Measurements from ENCODE around the gene PPIL1. TPM values are rescaled to one million over a fixed set of nuclear protein-coding genes. Genes with fewer than 3 reads are reported as not detected.

PPIL1 gene
- total RNA-seq, 6 experiments from 2014 or later: 36.1 to 46.8 (median 39.6) TPM

- Mint-ChIP-seq H3K4me3 (no peak overlapping the region), H3K27me3 (ENCODE audit: insufficient read depth) (peaks cover 26% of the 10 kb centered on the region), H3K27ac (no peak overlapping the region), H3K36me3 (ENCODE audit: low read depth) (no peaks in the 10 kb centered on the region), H3K9me3 (no peaks in the 10 kb centered on the region), H3K4me1 (ENCODE audit: low read depth) (peaks cover 7% of the 10 kb centered on the region)
- no peak for TF ChIP-seq CTCF (IDR thresholded peaks at IDR 0.05)
- DNase-seq: no peak
Observed at GRCh38 chr6:36837686-36838085, 36.9 kb downstream of the PPIL1 start.

- H3K4me1 Mint-ChIP-seq (ENCODE audit: low read depth): peaks cover 7% of the 10 kb centered on the region
- DNase-seq: no peak
- H3K9me3 Mint-ChIP-seq: no peaks in the 10 kb centered on the region
- no peak overlapping the region for H3K4me3 Mint-ChIP-seq
- no peaks in the 10 kb centered on the region for H3K36me3 Mint-ChIP-seq (ENCODE audit: low read depth)
- TF ChIP-seq CTCF (IDR thresholded peaks at IDR 0.05): no peak
- peaks cover 26% of the 10 kb centered on the region for H3K27me3 Mint-ChIP-seq (ENCODE audit: insufficient read depth)
- no peak overlapping the region for H3K27ac Mint-ChIP-seq
Observed at GRCh38 chr6:36837022-36837339, 37.6 kb downstream of the PPIL1 start.

- Mint-ChIP-seq H3K9me3 (no peaks in the 10 kb centered on the region), H3K4me1 (ENCODE audit: low read depth) (peaks cover 7% of the 10 kb centered on the region)
- DNase-seq: no peak
Observed at GRCh38 chr6:36836111-36837021, 38.2 kb downstream of the PPIL1 start.

GRCh38 chr6:36834576-36835341 is 39.8 kb downstream of the PPIL1 start:
- Mint-ChIP-seq H3K27ac (no peak overlapping the region), H3K4me1 (ENCODE audit: low read depth) (no peaks in the 10 kb centered on the region), H3K9me3 (no peaks in the 10 kb centered on the region), H3K36me3 (ENCODE audit: low read depth) (no peaks in the 10 kb centered on the region), H3K27me3 (ENCODE audit: insufficient read depth) (peaks cover 29% of the 10 kb centered on the region), H3K4me3 (no peak overlapping the region)
- TF ChIP-seq CTCF (IDR thresholded peaks at IDR 0.05): no peak
- no peak for DNase-seq

More at GRCh38 chr6:36836111-36837021, 38.2 kb downstream of the PPIL1 start:
- H3K4me3 Mint-ChIP-seq: no peak overlapping the region
- H3K36me3 Mint-ChIP-seq (ENCODE audit: low read depth): no peaks in the 10 kb centered on the region
- H3K27ac Mint-ChIP-seq: no peak overlapping the region
- TF ChIP-seq CTCF (IDR thresholded peaks at IDR 0.05): 0 out of 2 replicates have a peak, but pooled peaks have one; percentile 18
- peaks cover 26% of the 10 kb centered on the region for H3K27me3 Mint-ChIP-seq (ENCODE audit: insufficient read depth)

- Mint-ChIP-seq H3K27ac (no peak overlapping the region), H3K27me3 (ENCODE audit: insufficient read depth) (peaks cover 27% of the 10 kb centered on the region), H3K4me1 (ENCODE audit: low read depth) (no peaks in the 10 kb centered on the region)
Observed at GRCh38 chr6:36833182-36833789, 41.3 kb downstream of the PPIL1 start.

More at GRCh38 chr6:36833182-36833789, 41.3 kb downstream of the PPIL1 start:
- Mint-ChIP-seq H3K4me3 (no peak overlapping the region), H3K36me3 (ENCODE audit: low read depth) (no peaks in the 10 kb centered on the region), H3K9me3 (no peaks in the 10 kb centered on the region)
- DNase-seq: no peak
- TF ChIP-seq CTCF (IDR thresholded peaks at IDR 0.05): no peak

All from HFFc6 (cell line).